ENCODE data around the gene IL1R1.

The IL1R1 gene

DNA sequence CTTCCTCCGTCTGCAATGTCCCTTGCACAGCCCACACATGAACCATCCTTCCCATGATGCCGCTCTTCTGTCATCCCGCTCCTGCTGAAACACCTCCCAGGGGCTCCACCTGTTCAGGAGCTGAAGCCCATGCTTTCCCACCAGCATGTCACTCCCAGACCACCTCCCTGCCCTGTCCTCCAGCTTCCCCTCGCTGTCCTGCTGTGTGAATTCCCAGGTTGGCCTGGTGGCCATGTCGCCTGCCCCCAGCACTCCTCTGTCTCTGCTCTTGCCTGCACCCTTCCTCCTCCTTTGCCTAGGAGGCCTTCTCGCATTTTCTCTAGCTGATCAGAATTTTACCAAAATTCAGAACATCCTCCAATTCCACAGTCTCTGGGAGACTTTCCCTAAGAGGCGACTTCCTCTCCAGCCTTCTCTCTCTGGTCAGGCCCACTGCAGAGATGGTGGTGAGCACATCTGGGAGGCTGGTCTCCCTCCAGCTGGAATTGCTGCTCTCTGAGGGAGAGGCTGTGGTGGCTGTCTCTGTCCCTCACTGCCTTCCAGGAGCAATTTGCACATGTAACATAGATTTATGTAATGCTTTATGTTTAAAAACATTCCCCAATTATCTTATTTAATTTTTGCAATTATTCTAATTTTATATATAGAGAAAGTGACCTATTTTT, 35.4 kb downstream of the IL1R1 start:
- no peak for DNase-seq

DNA sequence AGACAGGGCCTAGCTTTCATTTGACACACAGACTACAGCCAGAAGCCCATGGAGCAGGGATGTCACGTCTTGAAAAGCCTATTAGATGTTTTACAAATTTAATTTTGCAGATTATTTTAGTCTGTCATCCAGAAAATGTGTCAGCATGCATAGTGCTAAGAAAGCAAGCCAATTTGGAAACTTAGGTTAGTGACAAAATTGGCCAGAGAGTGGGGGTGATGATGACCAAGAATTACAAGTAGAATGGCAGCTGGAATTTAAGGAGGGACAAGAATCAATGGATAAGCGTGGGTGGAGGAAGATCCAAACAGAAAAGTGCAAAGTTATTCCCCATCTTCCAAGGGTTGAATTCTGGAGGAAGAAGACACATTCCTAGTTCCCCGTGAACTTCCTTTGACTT, 36.5 kb downstream of the IL1R1 start:
- DNase-seq, result no peak

DNA sequence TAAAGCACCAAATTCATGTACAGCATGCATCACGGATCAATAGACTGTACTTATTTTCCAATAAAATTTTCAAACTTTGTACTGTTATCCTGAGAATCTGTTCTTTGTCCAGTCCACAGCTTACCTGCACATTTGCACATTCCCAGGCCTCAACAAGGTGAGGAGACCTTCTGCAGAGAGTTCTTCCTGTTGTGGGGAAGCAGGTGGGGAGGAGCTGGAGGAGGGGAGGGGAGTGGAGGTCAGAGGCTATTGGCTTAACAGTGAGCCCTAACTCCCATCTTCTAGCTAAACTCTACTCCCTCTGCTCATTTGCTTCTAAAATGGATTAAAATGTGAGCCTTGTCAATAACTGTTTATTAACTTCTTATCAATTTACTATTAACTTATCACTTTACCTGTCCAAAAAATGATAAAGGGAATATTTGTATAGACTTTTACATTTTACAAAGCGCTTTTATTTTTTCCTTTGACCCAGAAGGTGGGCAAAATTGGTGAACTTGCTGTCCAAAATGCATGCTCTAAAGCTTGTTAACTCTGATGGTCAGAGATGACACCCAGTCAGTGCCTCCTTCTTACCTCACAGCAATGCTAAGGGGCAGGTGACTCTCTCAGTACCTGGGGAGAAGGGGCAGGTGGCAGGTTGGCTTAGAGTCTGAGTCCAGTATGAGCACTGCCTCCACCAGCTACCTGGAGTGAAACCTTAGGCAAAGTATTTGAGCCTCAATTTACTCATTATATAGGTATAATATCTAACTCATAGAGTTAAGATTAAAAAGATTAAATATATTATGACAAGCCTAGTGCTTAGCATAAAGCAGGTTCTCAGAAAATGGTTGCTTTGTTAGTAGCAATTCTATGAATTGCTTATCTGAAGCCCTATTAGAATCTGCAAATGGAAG, 37.5 kb downstream of the IL1R1 start:
- DNase-seq, result no peak

DNA sequence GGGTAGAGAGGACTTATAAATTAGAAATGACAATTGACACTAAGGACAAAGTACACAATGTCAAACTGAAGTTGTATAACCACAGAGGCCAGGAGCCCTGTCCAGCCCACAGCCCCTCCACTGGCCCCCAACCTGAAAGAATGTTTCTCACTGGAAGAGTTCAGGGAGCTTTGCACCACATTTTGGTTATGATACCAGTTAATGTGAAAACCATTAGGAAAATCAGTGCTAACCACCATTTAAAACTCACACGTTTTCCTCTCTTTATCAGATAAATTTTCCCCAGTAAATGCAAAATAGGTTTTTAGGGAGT, 38.1 kb downstream of the IL1R1 start:
- DNase-seq, result no peak

DNA sequence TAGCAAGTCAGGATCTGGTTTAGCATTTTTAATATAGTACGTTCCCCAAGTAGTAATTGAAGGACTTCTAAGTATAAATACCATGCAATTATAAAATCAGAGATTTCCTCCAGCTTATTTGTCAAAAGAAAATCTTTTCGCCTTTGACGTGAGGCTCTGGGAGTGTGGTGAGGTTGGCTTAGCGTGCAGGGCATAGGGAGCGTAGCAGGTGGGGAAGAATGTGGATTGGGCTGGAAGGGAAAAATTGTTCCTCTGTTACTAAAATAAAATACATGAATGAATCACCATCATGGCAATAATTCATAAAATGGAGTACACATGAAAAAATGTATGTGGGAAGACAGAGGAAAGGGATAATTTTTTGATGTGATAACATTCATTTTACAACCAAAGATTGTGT, 38.8 kb downstream of the IL1R1 start:
- DNase-seq, result no peak

DNA sequence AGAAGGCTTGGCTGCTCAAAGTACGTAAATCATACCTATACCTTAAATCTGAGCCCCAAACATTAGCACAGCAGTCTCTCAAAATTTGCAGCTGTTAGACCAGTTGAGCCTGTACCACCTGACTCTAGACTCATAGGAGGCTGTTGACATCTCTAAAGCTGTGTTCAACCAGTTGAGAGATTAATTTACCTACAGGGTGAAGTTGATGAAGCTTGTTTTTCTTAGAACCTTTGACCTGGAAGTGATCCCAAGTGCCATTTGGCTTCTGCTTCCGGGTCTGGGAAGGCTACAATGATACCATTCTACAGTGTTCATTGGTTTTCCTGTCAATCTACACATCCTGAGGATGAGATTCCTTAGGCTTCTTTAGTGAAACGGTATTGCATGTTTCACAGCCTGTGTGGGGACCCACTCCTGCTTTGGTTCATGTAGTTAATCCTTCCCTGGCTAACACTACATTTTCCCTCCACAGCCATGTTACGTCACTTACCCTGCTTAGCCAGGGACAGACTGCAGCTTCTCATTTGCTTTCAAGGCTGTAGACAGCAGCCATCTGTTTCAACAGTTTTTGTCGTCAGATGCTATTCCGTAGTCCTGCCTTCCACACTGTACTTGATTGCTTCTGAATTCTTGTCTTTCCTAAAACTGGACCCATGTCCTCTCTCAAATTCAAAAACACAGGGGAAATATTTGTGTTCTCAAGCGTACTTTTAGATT, 39.5 kb downstream of the IL1R1 start:
- DNase-seq, result no peak

DNA sequence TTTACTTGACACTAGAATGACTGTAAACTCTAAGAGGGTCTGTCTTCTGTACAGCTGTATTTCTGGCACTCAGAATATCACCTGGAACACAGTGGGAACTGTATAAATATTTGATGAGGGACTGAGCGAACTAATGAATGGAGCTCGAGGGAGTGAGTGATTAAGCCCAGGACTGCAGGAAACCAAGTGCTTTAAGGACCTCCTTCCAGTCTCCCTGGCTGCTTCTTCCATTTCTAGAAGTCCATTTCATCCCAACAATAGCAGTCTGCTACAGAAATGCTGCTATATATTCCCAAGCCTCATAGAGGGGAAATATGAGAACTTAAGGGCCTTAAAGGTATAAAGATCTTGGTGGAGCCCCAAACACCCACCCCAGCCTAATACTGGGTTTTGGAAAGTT, 41.5 kb downstream of the IL1R1 start:
- no peak for DNase-seq

DNA sequence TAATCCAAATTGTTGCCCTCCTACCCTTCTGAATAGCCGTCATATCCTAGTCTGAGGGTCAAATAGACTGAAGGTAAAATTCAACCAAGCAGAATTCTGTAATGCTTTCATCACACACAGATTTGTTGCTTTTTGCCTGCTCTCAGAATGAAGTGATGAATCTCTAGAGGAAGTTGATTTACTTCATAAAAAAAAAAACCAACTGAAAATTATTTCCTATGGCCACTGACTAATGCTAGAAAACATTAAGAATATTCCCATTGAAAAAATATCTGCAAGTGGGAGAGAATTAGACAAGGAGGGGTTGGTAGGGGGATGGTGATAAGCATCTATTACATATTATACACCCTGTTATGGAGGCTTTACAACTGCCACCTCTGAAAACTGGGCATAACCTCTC, 42.0 kb downstream of the IL1R1 start:
- DNase-seq, result no peak

DNA sequence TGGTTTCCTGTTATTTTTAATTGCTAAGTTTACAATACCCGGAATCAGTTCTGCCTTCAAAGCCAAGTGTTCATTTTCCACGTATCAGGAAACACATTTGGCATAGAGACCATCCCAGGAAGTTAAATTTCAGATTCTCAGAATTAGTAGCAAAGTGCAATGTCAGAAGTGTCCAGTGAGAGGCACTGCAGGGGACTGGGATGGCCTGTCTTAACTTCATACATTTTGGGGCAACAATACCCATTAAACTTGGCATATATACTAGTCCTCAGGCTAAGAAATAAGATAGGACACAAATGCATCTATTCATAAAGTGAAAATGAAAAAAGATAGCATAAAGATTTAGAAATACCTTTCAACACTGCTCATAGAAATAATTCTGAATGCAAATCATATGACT, 42.8 kb downstream of the IL1R1 start:
- DNase-seq, result no peak

DNA sequence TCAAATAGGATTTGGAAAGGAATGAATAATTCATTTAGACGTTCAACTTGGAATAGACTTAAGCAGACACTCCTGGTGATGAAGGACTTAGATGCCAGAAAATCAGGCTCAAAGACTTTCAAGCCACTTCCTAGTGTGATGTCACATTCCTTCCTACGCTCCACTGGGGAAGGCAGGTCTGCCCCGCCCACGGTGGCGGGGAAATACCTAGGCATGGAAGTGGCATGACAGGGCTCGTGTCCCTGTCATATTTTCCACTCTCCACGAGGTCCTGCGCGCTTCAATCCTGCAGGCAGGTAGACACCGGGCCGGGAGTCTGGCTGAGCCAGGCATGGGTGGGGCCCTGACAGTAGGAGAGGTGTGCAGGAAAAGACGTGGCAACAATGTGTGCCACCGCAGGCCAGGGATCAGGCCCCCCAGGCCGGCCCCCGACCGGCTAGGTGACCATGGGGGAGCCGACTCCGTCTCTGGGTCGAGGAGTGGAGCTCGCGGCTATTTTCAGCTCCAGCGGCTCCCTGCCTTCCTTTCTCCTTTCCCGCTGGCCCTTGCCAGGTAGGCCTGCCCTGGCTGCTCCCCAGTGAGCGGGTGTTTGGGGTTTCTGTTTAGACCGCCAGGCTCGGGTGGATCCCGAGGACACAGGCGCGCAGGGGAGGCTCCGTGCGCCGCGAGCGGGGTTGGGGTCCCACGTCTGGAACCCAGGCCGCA, 44.4 kb downstream of the IL1R1 start, which contains the start of gene IL1RL2:
TSS of gene IL1RL2 (plus strand) at position 233 of the 705 bp plus-strand sequence. CDS start 845 bp downstream, outside the sequence.
- no peak for DNase-seq

DNA sequence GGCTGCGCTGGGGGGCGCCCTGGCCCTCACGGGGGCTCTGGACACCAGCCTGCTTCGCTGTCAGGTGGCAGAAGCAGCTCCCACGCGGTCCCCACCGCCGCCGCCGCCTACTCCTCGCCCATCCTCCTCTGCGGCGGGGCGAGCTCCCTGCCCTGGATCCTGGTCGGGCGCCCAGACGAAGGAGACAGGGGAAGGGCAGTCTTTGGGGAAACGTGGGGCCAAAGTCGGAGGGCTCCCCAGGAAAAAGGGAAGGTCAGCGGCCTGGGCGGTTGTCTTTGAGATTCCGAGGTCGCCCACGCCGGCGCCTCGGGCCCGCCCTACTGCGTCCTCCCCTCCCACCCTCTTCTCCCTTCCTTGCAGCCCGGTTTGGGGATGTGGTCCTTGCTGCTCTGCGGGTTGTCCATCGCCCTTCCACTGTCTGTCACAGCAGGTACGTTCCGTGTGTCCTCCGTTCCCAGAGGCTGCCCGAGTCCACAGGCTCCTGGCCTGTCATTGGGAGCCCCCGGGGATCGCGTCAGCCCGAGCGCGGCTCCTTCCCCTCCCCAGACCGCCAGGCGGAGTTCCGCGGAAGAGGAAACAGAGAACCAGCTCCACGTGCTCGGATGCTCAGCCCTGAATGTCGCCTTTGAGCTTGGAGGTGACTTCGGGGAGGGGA, 45.1 kb downstream of the IL1R1 start:
- no peak for DNase-seq

DNA sequence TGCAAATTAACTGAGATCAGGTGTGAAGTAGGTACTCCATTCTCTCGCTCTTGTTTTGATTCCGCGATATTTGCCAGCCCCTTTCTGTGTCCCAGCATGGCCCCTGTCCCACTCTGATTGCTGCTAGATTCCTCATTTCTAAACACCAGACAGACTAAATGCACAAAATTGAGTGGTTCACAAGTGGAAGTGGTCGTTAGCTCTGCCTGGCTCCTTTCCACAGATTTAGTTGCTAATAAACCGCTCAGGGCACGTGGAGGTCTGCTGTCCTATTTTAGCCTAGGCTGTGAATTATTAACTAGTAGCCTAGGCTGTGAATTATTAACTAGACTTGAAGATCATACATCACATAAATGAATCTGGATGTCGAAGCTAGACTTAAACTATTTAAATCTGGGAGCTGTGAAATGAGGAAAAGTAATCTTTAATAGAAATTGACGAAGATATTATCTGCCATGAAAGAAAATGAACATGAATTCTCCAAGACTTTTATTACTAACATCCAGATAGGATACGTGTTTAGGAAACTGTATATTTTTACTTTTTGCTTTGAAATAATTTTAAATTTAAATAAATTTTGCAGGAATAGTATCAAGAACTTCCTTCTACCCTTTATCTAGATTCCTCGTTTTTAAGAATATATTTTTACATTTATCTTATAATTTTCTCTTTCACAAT, 48.0 kb downstream of the IL1R1 start:
- DNase-seq, result no peak

DNA sequence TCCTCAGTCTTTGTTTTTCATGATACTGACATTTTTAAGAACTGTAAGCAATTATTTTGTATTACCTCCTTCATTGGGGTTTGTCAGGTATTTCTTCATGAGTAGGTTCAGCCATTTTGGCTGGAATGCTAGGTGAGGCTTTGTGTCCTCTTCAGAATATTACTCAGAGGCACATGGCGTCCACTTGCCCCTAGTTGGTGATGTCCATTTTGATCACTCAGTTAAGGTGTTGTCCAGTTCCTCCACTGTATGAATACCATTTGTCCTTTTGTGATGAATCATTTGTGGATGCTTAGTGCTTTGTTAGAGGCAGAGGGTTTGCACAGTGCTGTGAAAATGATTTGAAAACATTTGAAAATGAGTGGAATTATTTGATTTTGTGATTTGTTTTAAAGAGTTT, 49.0 kb downstream of the IL1R1 start:
- DNase-seq, result no peak

DNA sequence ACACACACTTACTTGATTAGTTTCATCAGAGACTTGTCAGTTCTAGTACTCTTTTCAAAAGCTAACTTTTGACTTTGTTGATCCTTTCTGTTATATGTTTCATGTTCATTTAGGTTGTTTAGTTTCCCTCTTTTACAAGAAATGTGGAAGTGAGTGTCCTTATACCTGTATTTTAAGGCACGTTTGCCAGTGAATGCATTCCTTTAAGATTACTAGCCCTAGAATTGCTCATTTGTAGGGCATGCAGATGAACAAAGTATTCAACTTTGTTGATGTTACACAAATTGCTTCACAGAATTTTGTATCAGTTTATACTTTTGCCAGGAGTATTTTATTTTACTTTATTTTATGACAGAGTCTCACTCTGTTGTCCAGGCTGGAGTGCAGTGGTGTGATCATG, 50.5 kb downstream of the IL1R1 start:
- DNase-seq, result no peak

DNA sequence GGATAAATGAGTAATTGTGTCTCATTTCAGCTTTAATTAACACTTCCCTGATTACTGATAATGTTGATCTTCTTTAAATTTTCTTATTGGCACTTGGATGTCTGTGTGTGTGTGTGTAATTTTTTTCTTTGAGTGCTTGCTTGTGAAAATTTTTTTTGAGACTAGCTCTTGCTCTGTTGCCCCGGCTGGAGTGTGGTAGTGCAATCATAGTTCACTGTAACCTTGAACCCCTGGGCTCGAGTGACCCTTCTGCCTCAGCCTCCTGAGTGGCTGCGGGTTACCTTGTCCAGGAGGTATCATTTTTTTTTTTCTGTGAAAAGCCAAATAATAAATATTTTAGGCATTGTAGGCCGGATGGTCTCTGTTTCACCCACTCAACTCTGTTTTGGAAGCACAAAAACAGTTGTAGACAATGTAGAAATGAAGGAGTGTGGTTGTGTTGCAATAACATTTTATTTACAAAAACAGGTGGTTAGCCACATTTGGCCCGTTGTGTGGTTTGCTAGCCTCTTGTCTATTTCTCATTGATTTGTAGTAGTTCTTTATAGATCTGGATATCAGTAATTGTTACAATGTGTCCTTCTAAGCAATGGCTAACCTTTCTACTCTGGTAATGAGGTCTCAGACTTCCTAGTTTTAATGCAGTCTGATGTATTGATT, 52.2 kb downstream of the IL1R1 start:
- no peak for DNase-seq

DNA sequence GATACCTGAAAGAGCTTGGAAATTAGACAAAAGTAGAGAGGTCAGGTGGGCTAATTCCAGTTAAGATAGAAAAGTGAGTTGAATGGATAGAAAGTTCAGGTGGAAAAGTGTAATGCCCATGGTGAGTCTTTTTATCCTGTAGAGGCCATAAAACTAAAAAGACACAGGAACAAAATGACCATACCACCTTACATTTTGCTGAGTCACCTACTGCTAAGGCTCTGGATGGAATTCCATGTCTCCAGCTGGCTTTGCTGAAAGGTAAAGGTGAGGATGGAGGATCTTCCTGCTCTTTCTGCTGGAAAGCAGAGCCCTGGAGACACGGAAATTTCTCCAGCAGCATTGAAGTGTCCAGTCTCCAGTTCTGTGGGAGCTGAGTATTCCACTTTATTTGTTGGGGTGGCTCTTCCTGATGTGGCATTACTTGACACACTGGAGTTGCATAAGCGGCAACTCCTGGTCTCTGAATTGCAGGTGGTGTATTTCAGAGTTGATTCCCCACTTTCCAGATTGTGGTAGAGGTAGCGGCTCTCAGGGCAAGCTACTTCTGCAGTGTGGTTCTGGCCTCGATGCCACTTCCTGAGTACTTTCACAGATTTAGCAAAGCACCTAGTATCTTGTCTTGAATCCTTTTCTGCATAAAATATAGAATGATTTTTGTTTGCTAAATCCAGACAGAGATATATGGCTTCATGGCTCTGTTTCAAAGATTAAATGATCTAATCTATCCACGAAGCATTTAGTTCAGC, 55.0 kb downstream of the IL1R1 start:
- DNase-seq, result no peak

DNA sequence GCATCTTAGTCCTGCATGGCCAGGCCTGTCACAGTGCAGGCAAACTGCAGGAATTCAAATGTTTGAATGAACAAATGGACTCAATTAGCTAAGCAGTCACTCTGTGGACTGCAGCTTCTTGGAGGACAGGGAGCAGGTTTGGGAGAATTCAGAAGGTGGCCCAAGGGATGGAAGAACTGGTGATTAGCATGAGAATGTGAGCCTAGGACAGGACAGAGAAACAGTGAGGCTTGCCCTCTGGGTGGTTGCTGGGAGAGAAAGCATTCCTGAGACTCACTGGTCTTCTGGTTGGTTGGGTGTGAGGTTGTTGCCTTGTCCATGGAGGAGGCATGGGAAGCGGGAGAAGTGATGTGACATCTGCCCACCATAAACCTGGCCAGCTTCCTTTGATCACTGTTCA, 58.0 kb downstream of the IL1R1 start:
- DNase-seq, result no peak

DNA sequence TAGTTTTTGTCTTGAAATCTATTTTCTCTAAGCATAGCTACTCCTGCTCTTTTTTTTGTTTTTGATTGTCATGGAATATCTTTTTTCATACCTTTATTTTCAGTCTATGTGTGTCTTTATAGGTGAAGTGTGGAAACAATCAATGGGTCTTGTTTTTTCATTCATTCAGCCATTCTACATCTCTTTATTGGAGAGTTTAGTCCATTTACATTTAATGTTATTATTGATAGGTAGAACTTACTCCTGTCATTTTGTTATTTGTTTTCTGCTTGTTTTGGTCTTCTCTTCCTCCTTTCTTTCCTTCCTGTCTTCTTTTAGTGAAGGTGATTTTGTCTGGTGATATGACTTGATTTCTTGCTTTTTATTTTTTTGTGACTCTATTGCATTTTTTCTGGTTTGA, 62.1 kb downstream of the IL1R1 start:
- DNase-seq, result no peak

DNA sequence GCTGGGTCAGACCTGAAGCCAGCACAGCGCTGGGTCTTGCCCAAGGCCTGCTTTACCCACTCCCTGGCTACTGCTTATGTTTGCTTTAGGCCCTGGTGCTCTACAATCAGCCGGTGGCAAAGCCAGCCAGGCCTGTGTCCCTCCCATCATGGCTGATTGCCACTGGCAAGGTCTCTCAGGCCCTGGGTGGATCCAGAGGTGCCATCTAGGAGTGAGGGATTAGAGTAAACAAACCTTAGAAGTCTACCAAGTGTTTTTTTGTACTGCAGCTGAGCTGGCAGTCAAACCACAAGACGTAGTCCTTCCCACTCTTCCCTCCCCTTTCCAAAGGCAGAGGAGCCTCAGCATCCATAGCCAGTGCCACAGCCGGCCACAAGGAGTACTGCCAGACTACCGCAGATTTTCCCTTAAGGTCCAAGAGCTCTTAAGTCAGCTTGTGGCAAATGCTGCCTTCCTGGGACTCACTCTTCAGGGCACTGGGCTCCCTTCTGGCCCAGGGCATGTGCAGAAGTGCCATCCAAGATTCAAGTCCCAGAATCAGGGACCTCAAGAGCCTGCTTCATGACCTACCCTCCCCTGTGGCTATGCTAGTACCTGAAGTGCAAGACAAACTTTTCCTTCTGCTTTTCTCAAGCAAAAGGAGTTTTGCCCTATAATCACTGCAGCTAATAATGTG, 64.3 kb downstream of the IL1R1 start:
- no peak for DNase-seq

DNA sequence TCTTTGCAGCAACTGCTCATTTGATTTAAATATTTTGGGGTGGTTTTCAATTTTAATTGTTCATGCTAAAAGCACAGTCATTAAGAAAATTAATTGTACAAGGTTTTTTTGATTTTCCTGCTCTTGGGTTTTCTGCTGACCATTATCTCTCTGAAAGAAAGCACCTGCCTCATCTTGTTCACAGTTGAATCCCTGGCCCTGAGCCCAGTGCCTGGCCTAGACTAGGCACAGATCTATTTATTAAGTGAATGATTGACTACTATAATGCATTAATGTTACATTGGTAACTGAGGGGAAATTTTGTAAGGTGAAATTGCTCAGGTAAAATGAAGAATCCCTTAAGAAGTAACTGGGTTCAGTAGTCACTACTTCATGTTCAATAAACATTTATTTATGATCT, 66.2 kb downstream of the IL1R1 start:
- no peak for DNase-seq
